ENCODE measurements around the gene TPPP2.

Gene TPPP2

DNA sequence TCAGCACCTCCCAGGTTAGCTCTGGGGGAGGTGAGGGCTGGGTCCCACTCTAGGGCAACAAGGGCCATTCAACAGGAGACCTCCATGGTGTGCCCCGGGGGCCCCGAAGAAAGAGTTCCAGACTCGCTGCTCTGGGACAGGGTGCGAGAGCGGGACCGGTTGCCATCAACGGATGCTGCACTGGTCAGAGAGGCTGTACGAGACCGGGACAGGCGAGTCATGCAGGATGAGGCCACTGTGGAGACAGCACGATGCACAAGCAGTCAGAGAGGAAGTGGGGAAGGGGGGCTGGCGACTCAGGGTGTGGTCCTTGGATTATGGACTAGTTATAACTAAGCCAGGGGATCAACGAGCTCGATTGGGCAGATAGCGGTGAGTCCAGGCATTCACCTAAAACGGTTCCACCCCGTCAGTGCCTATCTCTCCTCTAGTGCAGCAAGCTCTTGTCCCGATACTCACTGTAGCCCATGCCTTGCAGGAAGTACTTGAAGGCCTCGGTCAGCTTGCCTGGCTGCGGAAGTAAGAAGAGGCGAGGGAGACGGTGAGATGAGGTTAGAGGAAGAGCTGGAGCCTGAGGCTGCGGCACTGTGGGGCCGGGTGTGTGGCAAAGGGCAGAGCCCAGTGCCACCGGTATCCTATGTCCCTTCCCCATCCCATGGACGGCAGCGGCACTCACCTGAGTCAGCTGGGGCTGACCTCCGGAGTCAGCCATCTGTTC, 12.3 kb upstream of the TPPP2 start:
- no peak overlapping the region for H3K27ac ChIP-seq
- TF ChIP-seq ZFX (IDR thresholded peaks at IDR 0.05; ENCODE audit: borderline replicate concordance), result no peak
- TF ChIP-seq, protein P1, sequence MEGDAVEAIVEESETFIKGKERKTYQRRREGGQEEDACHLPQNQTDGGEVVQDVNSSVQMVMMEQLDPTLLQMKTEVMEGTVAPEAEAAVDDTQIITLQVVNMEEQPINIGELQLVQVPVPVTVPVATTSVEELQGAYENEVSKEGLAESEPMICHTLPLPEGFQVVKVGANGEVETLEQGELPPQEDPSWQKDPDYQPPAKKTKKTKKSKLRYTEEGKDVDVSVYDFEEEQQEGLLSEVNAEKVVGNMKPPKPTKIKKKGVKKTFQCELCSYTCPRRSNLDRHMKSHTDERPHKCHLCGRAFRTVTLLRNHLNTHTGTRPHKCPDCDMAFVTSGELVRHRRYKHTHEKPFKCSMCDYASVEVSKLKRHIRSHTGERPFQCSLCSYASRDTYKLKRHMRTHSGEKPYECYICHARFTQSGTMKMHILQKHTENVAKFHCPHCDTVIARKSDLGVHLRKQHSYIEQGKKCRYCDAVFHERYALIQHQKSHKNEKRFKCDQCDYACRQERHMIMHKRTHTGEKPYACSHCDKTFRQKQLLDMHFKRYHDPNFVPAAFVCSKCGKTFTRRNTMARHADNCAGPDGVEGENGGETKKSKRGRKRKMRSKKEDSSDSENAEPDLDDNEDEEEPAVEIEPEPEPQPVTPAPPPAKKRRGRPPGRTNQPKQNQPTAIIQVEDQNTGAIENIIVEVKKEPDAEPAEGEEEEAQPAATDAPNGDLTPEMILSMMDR (IDR thresholded peaks at IDR 0.05), result no peak

DNA sequence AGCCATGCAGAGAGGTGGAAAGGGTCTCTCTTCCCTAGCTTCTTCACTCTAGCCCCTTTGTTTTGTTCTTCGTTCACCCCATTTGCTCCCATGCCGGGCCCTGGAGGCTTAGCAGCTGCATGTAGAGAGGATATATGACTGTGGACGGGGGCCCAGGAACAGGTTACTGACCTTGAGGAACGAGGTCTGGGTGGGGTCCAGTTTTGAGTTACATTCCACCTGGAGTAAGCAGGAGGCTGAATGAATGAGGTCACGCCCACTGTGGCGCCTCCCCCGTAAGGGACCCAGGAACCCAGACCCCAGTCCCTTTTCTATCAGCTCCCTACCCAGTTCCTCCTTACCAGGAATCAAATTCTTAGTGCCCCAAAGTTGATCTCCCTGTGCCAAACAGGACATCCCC, 11.7 kb upstream of the TPPP2 start:
- TF ChIP-seq, protein P1 (IDR thresholded peaks at IDR 0.05), result no peak
- TF ChIP-seq ZFX (IDR thresholded peaks at IDR 0.05; ENCODE audit: borderline replicate concordance), result no peak
- no peak overlapping the region for H3K27ac ChIP-seq

GRCh38 chr14:21018781-21019180, 11.2 kb upstream of the TPPP2 start:
- H3K27ac ChIP-seq, result no peak overlapping the region
- TF ChIP-seq, protein P1 (IDR thresholded peaks at IDR 0.05), result no peak

DNA sequence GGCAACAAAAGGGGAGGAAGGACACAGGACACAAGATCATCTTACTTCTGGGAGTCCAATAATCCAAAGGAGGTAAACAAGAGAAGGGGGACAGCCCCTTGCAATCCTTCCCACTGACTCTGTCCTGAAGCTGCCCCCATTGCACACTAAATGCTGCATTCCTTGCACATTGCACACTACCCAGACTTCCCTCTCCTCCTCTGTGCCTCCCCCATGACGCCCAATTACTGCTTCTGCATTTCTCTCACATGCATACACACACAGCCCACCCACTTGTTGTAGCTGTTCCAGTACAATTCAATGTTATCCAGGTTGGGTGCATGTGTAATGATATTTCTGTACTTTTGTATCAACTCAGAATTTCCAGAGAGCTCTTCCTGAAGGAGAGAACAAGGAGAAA, 10.7 kb upstream of the TPPP2 start:
- TF ChIP-seq, protein P1 (IDR thresholded peaks at IDR 0.05), result no peak
- no peak for TF ChIP-seq ZFX (IDR thresholded peaks at IDR 0.05; ENCODE audit: borderline replicate concordance)
- H3K27ac ChIP-seq, result no peak overlapping the region

DNA sequence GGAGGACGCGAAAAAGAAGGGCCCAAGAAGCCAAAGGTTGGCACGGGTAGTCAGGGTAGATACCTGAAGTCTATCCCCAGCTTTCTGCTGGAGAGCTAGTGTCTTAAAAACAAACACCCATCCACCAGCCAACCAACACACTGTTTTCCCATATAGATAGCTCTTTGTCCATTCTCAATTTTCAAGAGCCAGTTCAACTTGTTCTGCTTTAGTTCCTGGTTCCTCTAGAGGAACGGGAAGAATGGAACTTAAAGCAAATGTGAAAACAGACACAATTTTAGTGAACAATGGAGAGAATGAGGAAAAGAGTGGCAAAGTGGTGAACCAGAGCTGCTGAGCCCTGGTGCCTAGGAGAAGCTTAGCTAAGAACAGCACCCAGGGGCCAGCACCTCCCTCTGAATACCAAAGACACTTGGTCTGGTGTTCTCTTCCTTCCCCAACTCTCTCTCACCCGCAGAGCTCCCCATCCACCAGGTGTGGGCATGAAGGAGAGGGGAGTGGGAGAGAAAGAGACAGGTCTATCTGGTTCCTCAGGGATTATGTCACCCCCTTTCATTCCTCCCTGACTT, 9.0 kb upstream of the TPPP2 start:
- H3K27ac ChIP-seq, result no peak overlapping the region
- TF ChIP-seq ZFX (IDR thresholded peaks at IDR 0.05; ENCODE audit: borderline replicate concordance), result no peak
- TF ChIP-seq, protein P1 (IDR thresholded peaks at IDR 0.05), result no peak

DNA sequence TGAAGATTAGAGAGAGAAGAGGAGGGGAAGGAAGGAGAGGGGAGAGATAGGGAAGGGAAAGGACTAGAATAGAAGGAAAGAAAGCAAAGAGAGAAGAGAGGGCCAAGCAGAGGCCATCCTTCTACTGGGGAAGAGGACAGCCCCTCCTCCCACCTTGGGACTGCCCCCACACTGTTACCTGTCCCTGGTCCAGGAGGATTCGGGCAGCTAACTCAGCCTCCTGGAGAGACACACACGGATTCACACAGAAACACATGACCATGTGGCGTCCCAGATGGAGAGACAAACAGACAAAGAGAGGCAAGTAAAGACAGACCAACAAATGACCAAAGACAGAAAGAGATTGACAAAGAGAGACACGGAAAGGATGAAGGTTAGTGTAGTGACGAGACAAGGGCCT, 7.3 kb upstream of the TPPP2 start:
- no peak overlapping the region for H3K27ac ChIP-seq
- no peak for TF ChIP-seq ZFX (IDR thresholded peaks at IDR 0.05; ENCODE audit: borderline replicate concordance)
- TF ChIP-seq, protein P1 (IDR thresholded peaks at IDR 0.05), result no peak

DNA sequence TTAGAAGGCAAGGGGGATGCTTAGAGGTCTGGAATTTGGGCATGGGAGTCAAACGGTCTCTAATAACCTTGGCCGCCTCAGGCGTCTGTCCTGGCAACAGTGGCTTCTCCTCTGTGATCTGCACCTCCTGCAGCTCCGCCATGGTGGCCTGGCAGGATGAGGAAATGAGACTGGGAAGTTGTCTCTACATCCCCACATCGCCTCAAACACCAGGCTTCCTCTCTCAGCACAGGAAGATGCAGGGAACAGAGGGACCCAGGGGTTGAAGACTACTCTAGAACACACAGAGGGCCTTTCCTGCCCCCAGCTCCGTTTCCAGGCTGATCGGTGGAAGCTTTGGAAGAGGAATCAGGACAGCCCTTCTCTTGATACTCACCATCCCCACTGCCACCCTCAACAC, 6.8 kb upstream of the TPPP2 start:
- no peak overlapping the region for H3K27ac ChIP-seq
- TF ChIP-seq, protein P1 (IDR thresholded peaks at IDR 0.05), result no peak
- no peak for TF ChIP-seq ZFX (IDR thresholded peaks at IDR 0.05; ENCODE audit: borderline replicate concordance)
